RWPE1 (cell line): ENCODE data around the gene RASSF5.
"Not testable (repeated sequence)": the region's sequence is repeated elsewhere in the genome, so short reads cannot be mapped to it uniquely, and the experiment has no call there.

Experiments used
- CTCF ChIA-PET: fragments of 350-600 bp; sonication (Branson Sonifier 250); formaldehyde crosslinking; extraction: SDS; loops from one replicate; lab custom pipeline; 2021; lab: Yijun Ruan, JAX
- POLR2A ChIA-PET: fragments of 400-600 bp; formaldehyde crosslinking; extraction: SDS; loops from one replicate; lab custom pipeline; 2020; ENCODE audit warnings: antibody characterized with exemption; ENCODE audit not compliant: low non-redundant PET; lab: Yijun Ruan, JAX
- DNase-seq: peaks from one replicate; pipeline ENCODE4 v3.0.0; 2012; ENCODE audit warnings: low spot score
- H3K27ac ChIP-seq: fragments of 450-650 bp; 2 replicates; pipeline ENCODE4 v1.5.1; 2017
- CTCF ChIP-seq: fragments of 450-650 bp; conservative IDR thresholded peaks from 2 replicates; pipeline ENCODE4 v1.5.1; 2017; ENCODE audit warnings: low read depth, mild to moderate bottlenecking

Gene RASSF5

DNA sequence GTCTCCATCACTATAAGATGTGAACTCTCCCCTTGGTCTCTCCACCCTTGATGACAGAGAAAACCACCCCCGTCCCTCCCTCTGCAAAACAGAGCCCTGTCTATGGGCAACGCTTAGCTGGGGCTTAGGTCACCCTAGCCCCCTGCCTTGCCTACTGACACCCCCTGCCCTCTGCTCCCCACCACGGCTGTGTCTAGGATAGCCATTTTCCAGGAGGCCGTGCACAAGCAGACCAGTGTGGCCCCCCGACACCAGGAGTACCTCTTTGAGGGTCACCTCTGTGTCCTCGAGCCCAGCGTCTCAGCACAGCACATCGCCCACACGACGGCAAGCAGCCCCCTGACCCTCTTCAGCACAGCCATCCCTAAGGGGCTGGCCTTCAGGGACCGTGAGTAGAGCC, 28.6 kb upstream of the RASSF5 start:
- POLR2A ChIA-PET = no interaction called here
- no peak overlapping the region for H3K27ac ChIP-seq
- no peak for DNase-seq
- no peak for TF ChIP-seq CTCF
- CTCF ChIA-PET = interaction anchor here (0.6 to 3.5 kb wide), 24 partner anchors 8 to 838 kb away, joined by 3 to 46 read pairs (median 6); partner anchors contain the start of gene IKBKE

- no peak overlapping the region for H3K27ac ChIP-seq
- peak; percentile 92 for DNase-seq
- peak; percentile 82 for TF ChIP-seq CTCF
- ChIA-PET POLR2A (interaction anchor here (1.1 kb wide), 1 partner anchor 9 kb away, joined by 3 read pairs; the partner anchor contains the start of gene IKBKE), CTCF (interaction anchor here (0.5 to 3.5 kb wide), 68 partner anchors 9 to 1494 kb away, joined by 3 to 46 read pairs (median 4); partner anchors contain the start of genes DYRK3, IKBKE and RASSF5)
Observed at GRCh38 chr1:206479183-206480125, 27.9 kb upstream of the RASSF5 start.

GRCh38 chr1:206480211-206480610, 27.1 kb upstream of the RASSF5 start:
- ChIA-PET POLR2A (interaction anchor here (1.1 kb wide), 1 partner anchor 10 kb away, joined by 3 read pairs; the partner anchor contains the start of gene IKBKE), CTCF (interaction anchor here (0.6 to 3.5 kb wide), 39 partner anchors 10 to 1493 kb away, joined by 3 to 46 read pairs (median 5); partner anchors contain the start of genes DYRK3, IKBKE and RASSF5)
- no peak overlapping the region for H3K27ac ChIP-seq
- no peak for TF ChIP-seq CTCF
- no peak for DNase-seq

GRCh38 chr1:206482611-206483010, 24.7 kb upstream of the RASSF5 start:
- peak; percentile 60 for DNase-seq
- POLR2A ChIA-PET = interaction anchor here (0.6 to 1.6 kb wide), 2 partner anchors 13 to 129 kb away, joined by 3 to 4 read pairs; partner anchors contain the start of genes EIF2D and IKBKE
- CTCF ChIA-PET = interaction anchor here (0.6 to 2.6 kb wide), 7 partner anchors 8 to 182 kb away, joined by 3 to 15 read pairs (median 3); no protein-coding TSS in a partner anchor
- TF ChIP-seq CTCF = no peak
- H3K27ac ChIP-seq = peak overlapping the region; percentile 29

DNA sequence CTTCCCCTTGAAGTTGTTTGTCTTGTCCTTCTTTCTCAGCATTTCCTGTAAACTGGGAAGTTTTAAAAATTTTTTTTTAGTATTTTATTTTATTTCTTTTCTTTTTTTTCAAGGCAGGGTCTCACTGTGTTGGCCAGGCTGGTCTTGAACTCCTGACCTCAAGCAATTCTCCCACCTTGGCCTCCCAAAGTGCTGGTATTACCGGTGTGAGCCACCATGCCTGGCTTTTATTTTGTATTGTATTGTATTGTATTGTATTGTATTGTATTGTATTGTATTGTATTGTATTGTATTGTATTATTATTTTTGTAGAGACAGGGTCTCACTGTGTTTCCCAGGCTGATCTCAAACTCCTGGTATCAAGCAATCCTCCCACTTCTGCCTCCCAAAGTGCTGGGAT, 23.5 kb upstream of the RASSF5 start:
- H3K27ac ChIP-seq, DNase-seq, POLR2A ChIA-PET: not testable (repeated sequence)
- CTCF ChIA-PET = interaction anchor here (0.7 kb wide), 1 partner anchor 276 kb away, joined by 3 read pairs; no protein-coding TSS in a partner anchor

- TF ChIP-seq CTCF = no peak
- ChIA-PET CTCF (interaction anchor here (0.7 kb wide), 2 partner anchors 60 to 427 kb away, joined by 3 read pairs; no protein-coding TSS in a partner anchor), POLR2A (no interaction called here)
- no peak for DNase-seq
- H3K27ac ChIP-seq = no peak overlapping the region
Observed at GRCh38 chr1:206484901-206485300, 22.4 kb upstream of the RASSF5 start.
